HepG2 (cell line): ENCODE results near the gene GPS2. TPM values are rescaled to one million over a fixed set of nuclear protein-coding genes. Genes with fewer than 3 reads are reported as not detected.

Source experiments
- KLF12 ChIP-seq: sonication (generic); formaldehyde crosslinking; IDR thresholded peaks from 2 replicates; pipeline ENCODE4 v1.4.0; 2020; ENCODE audit warnings: missing genetic modification reagents, borderline replicate concordance
- MAZ ChIP-seq, 2 experiments: sonication (generic) in 1 of 2; formaldehyde crosslinking in 1 of 2; IDR thresholded peaks; 2 replicates each; pipeline versions ENCODE4 v1.5.0 to v1.6.1; 2012 to 2020; ENCODE audit warnings: low read depth in 2 of 2, mild to moderate bottlenecking in 2 of 2, borderline replicate concordance in 1 of 2, improper control_type of control experiment in 1 of 2, low read length in 1 of 2, missing genetic modification reagents in 1 of 2, moderate library complexity in 1 of 2
- NFE2L1 ChIP-seq: sonication (generic); formaldehyde crosslinking; IDR thresholded peaks from 2 replicates; pipeline ENCODE4 v1.4.0; 2020; ENCODE audit warnings: missing genetic modification reagents, mild to moderate bottlenecking, borderline replicate concordance
- NFKB2 ChIP-seq: sonication (generic); formaldehyde crosslinking; IDR thresholded peaks from 2 replicates; pipeline ENCODE4 v1.4.0; 2020; ENCODE audit warnings: missing genetic modification reagents, borderline replicate concordance
- RBAK ChIP-seq: sonication (generic); formaldehyde crosslinking; IDR thresholded peaks from 2 replicates; pipeline ENCODE4 v1.5.1; 2020; ENCODE audit warnings: mild to moderate bottlenecking, missing genetic modification reagents
- RBM39 ChIP-seq: fragments of 200-400 bp; formaldehyde crosslinking; IDR thresholded peaks from one replicate; pipeline ENCODE4 v1.6.1; 2018; ENCODE audit warnings: antibody characterized with exemption, mild to moderate bottlenecking, low read depth, low read length; ENCODE audit not compliant: poor library complexity, severe bottlenecking
- SALL2 ChIP-seq: sonication (generic); formaldehyde crosslinking; IDR thresholded peaks from 2 replicates; pipeline ENCODE4 v1.8.1; 2023; ENCODE audit warnings: mild to moderate bottlenecking, missing genetic modification reagents, inconsistent platforms
- SP140L ChIP-seq: sonication (generic); formaldehyde crosslinking; IDR thresholded peaks from 2 replicates; pipeline ENCODE4 v1.4.0; 2020; ENCODE audit warnings: missing genetic modification reagents, borderline replicate concordance
- ZBTB42 ChIP-seq: sonication (generic); formaldehyde crosslinking; IDR thresholded peaks from 2 replicates; pipeline ENCODE4 v1.5.0; 2020; ENCODE audit warnings: mild to moderate bottlenecking, missing genetic modification reagents
- ZFX ChIP-seq: sonication (generic); formaldehyde crosslinking; IDR thresholded peaks from 2 replicates; pipeline ENCODE4 v1.4.0; 2020; ENCODE audit warnings: mild to moderate bottlenecking, low read depth, missing genetic modification reagents, moderate library complexity
- ZKSCAN1 ChIP-seq: fragments of 150-350 bp; IDR thresholded peaks from 2 replicates; pipeline ENCODE4 v1.6.1; 2014; ENCODE audit warnings: low read length
- ZNF530 ChIP-seq: sonication (generic); formaldehyde crosslinking; IDR thresholded peaks from 2 replicates; pipeline ENCODE4 v1.5.0; 2020; ENCODE audit warnings: low read depth, mild to moderate bottlenecking, missing genetic modification reagents
- ZNF605 ChIP-seq: sonication (generic); formaldehyde crosslinking; IDR thresholded peaks from 2 replicates; pipeline ENCODE4 v1.8.0; 2022; ENCODE audit warnings: mild to moderate bottlenecking, missing genetic modification reagents
- polyA plus RNA-seq, 8 experiments: library from polyadenylated mRNA; depleted of rRNA in 3 of 8; stranded (reverse) in 7 of 8; unstranded in 1 of 8; fragments of >200 nt; fragmentation: Illumina TruSeq in 4 of 8; extraction: Trizol in 4 of 8; gene quantifications; 2 replicates each; pipeline versions ENCODE4 v1.2.1 to v1.2.3, GENCODE V29; 2011 to 2016; ENCODE audit warnings: low read depth in 4 of 8, missing spikeins in 1 of 8, mixed read lengths in 1 of 8; ENCODE audit not compliant: insufficient read depth in 1 of 8
- total RNA-seq, 5 experiments: library from RNA; depleted of rRNA; stranded (reverse); fragments of >200 nt; fragmentation: Illumina TruSeq; extraction: Trizol; gene quantifications; 2 replicates each; pipeline ENCODE4 v1.2.3, GENCODE V29; 2016; ENCODE audit warnings: low read depth in 1 of 5
- TF ChIP-seq, protein P1 (sequence below): IDR thresholded peaks from 2 replicates; pipeline ENCODE4 v1.6.1; 2016; ENCODE audit warnings: low read depth
- TF ChIP-seq, protein P2 (sequence below): sonication (generic); formaldehyde crosslinking; IDR thresholded peaks from 2 replicates; pipeline ENCODE4 v1.4.0; 2020; ENCODE audit warnings: mild to moderate bottlenecking, missing genetic modification reagents
- TF ChIP-seq, protein P3 (sequence below): sonication (generic); formaldehyde crosslinking; IDR thresholded peaks from 2 replicates; pipeline ENCODE4 v1.5.0; 2020; ENCODE audit warnings: mild to moderate bottlenecking, missing genetic modification reagents

GPS2 gene
- total and polyA plus RNA-seq, 2 of the 13 experiments (the other 11 are each of a cell fraction or from before 2014, with no cell fraction given) = 58.0 to 59.4 TPM

DNA sequence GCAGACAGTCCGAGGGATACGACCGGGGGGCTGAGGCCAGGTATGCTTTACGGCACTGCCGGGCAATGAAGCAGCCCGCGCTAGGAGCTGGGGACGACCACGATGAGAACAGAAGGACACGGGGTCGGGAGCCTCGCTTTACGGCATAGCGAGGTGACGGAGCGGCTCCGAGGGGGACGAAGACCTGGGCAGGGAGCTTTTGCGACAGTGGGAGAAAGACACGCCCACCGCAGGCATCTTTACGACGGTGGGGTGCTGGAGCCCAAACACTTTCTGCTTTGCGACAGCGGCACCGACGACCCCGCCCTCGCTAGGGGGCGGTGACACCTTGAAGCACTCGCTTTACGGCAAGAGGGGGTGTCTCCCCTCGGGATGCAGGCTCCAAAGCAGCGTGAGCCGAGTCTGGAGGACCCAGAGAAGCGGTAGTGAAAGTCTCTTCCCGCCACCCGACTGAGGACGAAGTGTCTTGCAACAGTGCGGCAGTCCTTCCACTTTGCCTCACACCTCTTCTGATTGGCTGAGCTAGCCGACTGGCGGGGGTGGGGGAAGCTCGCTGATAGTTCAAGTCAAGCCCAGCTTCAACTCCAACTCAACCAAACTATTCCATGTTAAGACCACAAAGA lies 14.3 kb upstream of the GPS2 start (continued):
- TF ChIP-seq, protein P1, sequence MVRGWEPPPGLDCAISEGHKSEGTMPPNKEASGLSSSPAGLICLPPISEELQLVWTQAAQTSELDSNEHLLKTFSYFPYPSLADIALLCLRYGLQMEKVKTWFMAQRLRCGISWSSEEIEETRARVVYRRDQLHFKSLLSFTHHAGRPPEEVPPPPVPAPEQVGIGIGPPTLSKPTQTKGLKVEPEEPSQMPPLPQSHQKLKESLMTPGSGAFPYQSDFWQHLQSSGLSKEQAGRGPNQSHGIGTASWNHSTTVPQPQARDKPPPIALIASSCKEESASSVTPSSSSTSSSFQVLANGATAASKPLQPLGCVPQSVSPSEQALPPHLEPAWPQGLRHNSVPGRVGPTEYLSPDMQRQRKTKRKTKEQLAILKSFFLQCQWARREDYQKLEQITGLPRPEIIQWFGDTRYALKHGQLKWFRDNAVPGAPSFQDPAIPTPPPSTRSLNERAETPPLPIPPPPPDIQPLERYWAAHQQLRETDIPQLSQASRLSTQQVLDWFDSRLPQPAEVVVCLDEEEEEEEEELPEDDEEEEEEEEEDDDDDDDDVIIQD = no peak
- TF ChIP-seq ZNF530 (CRISPR knock-in tag) = no peak
- TF ChIP-seq MAZ (IDR thresholded peaks at IDR 0.05; ENCODE audit: borderline replicate concordance, low read depth, low read length) = peak; percentile 89
- peak; percentile 81 for TF ChIP-seq MAZ (CRISPR knock-in tag; IDR thresholded peaks at IDR 0.05; ENCODE audit: low read depth)
- no peak for TF ChIP-seq ZKSCAN1
- TF ChIP-seq, protein P2, sequence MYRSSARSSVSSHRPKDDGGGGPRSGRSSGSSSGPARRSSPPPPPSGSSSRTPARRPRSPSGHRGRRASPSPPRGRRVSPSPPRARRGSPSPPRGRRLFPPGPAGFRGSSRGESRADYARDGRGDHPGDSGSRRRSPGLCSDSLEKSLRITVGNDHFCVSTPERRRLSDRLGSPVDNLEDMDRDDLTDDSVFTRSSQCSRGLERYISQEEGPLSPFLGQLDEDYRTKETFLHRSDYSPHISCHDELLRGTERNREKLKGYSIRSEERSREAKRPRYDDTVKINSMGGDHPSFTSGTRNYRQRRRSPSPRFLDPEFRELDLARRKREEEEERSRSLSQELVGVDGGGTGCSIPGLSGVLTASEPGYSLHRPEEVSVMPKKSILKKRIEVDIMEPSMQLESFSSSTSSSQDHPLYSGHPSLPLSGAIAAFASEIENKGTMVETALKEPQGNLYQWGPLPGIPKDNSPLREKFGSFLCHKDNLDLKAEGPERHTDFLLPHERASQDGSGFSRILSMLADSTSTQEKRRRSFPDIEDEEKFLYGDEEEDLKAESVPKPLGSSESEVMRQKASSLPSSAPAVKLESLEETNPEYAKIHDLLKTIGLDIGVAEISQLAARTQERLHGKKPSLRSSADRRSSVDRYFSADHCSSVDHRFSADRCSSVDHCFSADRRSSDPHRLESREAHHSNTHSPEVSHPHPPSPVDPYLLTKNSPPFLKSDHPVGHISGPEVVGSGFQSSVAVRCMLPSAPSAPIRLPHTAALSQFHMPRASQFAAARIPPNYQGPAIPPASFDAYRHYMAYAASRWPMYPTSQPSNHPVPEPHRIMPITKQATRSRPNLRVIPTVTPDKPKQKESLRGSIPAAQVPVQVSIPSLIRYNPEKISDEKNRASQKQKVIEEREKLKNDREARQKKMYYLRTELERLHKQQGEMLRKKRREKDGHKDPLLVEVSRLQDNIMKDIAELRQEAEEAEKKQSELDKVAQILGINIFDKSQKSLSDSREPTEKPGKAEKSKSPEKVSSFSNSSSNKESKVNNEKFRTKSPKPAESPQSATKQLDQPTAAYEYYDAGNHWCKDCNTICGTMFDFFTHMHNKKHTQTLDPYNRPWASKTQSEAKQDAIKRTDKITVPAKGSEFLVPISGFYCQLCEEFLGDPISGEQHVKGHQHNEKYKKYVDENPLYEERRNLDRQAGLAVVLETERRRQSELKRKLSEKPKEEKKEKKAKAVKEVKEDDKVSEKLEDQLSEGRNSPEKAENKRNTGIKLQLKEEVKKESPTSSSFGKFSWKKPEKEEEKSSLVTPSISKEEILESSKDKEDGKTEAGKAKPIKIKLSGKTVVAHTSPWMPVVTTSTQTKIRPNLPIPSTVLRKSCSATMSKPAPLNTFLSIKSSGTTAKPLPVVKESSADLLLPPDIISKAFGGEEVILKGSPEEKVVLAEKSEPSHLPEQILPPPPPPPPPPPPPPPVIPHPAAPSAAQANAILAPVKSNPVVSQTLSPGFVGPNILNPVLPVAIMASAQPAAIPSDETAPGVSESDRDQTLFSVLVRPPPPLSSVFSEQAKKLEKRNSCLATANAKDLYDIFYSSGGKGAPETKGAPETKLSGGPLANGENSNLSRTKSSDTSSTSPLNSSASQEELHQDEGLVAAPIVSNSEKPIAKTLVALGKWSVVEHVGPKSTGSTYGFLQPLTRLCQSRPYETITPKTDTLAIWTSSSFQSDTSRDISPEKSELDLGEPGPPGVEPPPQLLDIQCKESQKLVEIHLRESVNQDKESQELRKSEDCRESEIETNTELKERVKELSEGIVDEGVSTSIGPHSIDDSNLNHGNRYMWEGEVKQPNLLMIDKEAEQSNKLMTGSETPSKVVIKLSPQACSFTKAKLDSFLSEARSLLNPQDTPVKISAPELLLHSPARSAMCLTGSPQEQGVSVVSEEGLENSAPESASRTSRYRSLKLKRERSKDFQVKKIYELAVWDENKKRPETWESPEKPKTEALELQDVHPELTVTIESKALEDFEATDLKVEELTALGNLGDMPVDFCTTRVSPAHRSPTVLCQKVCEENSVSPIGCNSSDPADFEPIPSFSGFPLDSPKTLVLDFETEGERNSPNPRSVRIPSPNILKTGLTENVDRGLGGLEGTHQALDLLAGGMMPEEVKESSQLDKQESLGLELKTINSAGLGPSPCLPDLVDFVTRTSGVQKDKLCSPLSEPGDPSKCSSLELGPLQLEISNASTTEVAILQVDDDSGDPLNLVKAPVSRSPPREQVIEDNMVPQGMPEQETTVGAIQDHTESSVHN = no peak
- no peak for TF ChIP-seq SP140L
- peak; percentile 86; the same call in 1 of the 2 replicates for TF ChIP-seq KLF12 (CRISPR knock-in tag)
- no peak; the same call in 1 of the 2 replicates for TF ChIP-seq NFKB2 (CRISPR knock-in tag)
- TF ChIP-seq ZNF605 (CRISPR knock-in tag) = no peak
- peak; percentile 74 for TF ChIP-seq ZFX (CRISPR knock-in tag)
- no peak for TF ChIP-seq NFE2L1
- peak; percentile 13 for TF ChIP-seq RBM39
- TF ChIP-seq, protein P3, sequence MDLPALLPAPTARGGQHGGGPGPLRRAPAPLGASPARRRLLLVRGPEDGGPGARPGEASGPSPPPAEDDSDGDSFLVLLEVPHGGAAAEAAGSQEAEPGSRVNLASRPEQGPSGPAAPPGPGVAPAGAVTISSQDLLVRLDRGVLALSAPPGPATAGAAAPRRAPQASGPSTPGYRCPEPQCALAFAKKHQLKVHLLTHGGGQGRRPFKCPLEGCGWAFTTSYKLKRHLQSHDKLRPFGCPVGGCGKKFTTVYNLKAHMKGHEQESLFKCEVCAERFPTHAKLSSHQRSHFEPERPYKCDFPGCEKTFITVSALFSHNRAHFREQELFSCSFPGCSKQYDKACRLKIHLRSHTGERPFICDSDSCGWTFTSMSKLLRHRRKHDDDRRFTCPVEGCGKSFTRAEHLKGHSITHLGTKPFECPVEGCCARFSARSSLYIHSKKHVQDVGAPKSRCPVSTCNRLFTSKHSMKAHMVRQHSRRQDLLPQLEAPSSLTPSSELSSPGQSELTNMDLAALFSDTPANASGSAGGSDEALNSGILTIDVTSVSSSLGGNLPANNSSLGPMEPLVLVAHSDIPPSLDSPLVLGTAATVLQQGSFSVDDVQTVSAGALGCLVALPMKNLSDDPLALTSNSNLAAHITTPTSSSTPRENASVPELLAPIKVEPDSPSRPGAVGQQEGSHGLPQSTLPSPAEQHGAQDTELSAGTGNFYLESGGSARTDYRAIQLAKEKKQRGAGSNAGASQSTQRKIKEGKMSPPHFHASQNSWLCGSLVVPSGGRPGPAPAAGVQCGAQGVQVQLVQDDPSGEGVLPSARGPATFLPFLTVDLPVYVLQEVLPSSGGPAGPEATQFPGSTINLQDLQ (CRISPR knock-in tag) = no peak
- TF ChIP-seq RBAK (CRISPR knock-in tag) = no peak
- TF ChIP-seq ZBTB42 (CRISPR knock-in tag) = no peak
- TF ChIP-seq SALL2 (CRISPR knock-in tag) = peak; percentile 56; the same call in 1 of the 2 replicates
